Transverse colon (tissue), 4 donors: ENCODE measurements around the gene LMTK3.

ENCODE experiments used
- CTCF ChIP-seq, 5 experiments: fragments of 200-600 bp in 3 of 5; fragments of 450-650 bp in 2 of 5; sonication (generic) in 3 of 5; IDR thresholded peaks; 1 replicate in 2 of 5; 2 replicates in 3 of 5; pipeline ENCODE4 v1.5.1; 2016 to 2017; ENCODE audit warnings: antibody characterized with exemption in 5 of 5, inconsistent platforms in 3 of 5, mild to moderate bottlenecking in 2 of 5, moderate library complexity in 1 of 5
- POLR2AphosphoS5 ChIP-seq, 3 donors: sonication (generic); formaldehyde crosslinking; IDR thresholded peaks; one replicate each; pipeline ENCODE4 v1.6.1; 2016; ENCODE audit warnings: antibody characterized with exemption in 3 of 3

- no peak for TF ChIP-seq CTCF (IDR thresholded peaks at IDR 0.05)
- no peak for TF ChIP-seq POLR2AphosphoS5 (IDR thresholded peaks at IDR 0.05)
Measured at GRCh38 chr19:48450441-48450840, 61.2 kb downstream of the LMTK3 start.
